ENCODE measurements around the gene ACOX3. TPM values are rescaled to one million over a fixed set of nuclear protein-coding genes. Genes with fewer than 3 reads are reported as not detected.

ACOX3 gene
- total and polyA plus RNA-seq, 9 of the 15 experiments (the other 6 are each of a cell fraction or from before 2014, with no cell fraction given): 0.68 to 7.3 (median 3.7) TPM

- TF ChIP-seq ZNF592 (IDR thresholded peaks at IDR 0.05) (no peak), ZNF134 (CRISPR knock-in tag; conservative IDR thresholded peaks at IDR 0.05) (no peak), ZNF583 (CRISPR knock-in tag; IDR thresholded peaks at IDR 0.05) (no peak), ZNF174 (CRISPR knock-in tag; IDR thresholded peaks at IDR 0.05) (no peak)
Observed at GRCh38 chr4:8317474-8317873, 123.0 kb downstream of the ACOX3 start (continued).

- H3K27ac ChIP-seq (ENCODE audit: extremely low read depth, low read depth, low read length): no peak overlapping the region
- peaks cover 2 to 34% of the 10 kb centered on the region in 2 experiments; a peak in 2 of 5 replicates for H3K27me3 ChIP-seq (ENCODE audit: control insufficient read depth in 2 of 2, insufficient read depth in 2 of 2, low read length in 2 of 2)
- no peak for DNase-seq (ENCODE audit: extremely low read depth in 1 of 4, low spot score in 3 of 4)
- ChIA-PET CTCF (ENCODE audit: low intra/inter-chr PET ratio) (no interaction called here), POLR2A (interaction anchor here (1.5 kb wide), 1 partner anchor 11 kb away, joined by 4 read pairs; no protein-coding TSS in a partner anchor)
- no peak overlapping the region for H2AFZ ChIP-seq (ENCODE audit: low read depth, low read length)
- intact Hi-C loops (cut with micrococcal nuclease) (no loop called here), in situ Hi-C loops (cut with MboI) (no loop called here)
- 16% methylated on average over 8 of the region's 15 CpGs for WGBS (ENCODE audit: insufficient coverage, low coverage, missing lambda C conversion rate)
- no peak for FAIRE-seq
- H3K4me2 ChIP-seq (ENCODE audit: insufficient read depth, low read length): no peak overlapping the region
- no peak overlapping the region for H3K4me3 ChIP-seq
- no peaks in the 10 kb centered on the region for H3K79me2 ChIP-seq (ENCODE audit: control insufficient read depth, insufficient read depth, low read length)
- ATAC-seq: no peak; the same call in 2 of the 3 replicates
- peaks cover 0 to 16% of the 10 kb centered on the region in 2 experiments; a peak in 2 of 5 replicates for H3K4me1 ChIP-seq (replicated peaks in 1 of 2; ENCODE audit: control insufficient read depth in 2 of 2, insufficient read depth in 2 of 2, low read length in 2 of 2)
- H3K9me1 ChIP-seq (ENCODE audit: control insufficient read depth, insufficient read depth, low read length): no peaks in the 10 kb centered on the region
- no TSS peak for BruUV-seq (replicated peaks)
- no peaks in the 10 kb centered on the region; the same call in 1 of the 2 replicates for H3K9me3 ChIP-seq (replicated peaks; ENCODE audit: control insufficient read depth, insufficient read depth, low read depth, low read length)
- no peaks in the 10 kb centered on the region for H4K20me1 ChIP-seq (replicated peaks; ENCODE audit: control insufficient read depth, insufficient read depth, low read length)
- no peak overlapping the region; a peak in 1 of 4 replicates for H3K9ac ChIP-seq (ENCODE audit: insufficient read depth in 1 of 2, low read depth in 2 of 2, low read length in 2 of 2)
- H3K36me3 ChIP-seq (ENCODE audit: control insufficient read depth, insufficient read depth, low read length): no peaks in the 10 kb centered on the region
- no peak for TF ChIP-seq ZNF592 (IDR thresholded peaks at IDR 0.05)
- no peak for TF ChIP-seq EP400 (IDR thresholded peaks at IDR 0.05)
- no peak for TF ChIP-seq POLR3G (IDR thresholded peaks at IDR 0.05; ENCODE audit: extremely low read depth, insufficient read length, insufficient replicate concordance)
- TF ChIP-seq NCOA2 (IDR thresholded peaks at IDR 0.05; ENCODE audit: partially characterized antibody in 2 of 2): no peak
- no peak for TF ChIP-seq ERF (CRISPR knock-in tag; IDR thresholded peaks at IDR 0.05)
- TF ChIP-seq ZBTB7A (IDR thresholded peaks at IDR 0.05; ENCODE audit: borderline replicate concordance, control insufficient read depth, low read depth, low read length): no peak
- TF ChIP-seq ZFX (CRISPR knock-in tag; IDR thresholded peaks at IDR 0.05): no peak
- TF ChIP-seq ZFP91 (CRISPR knock-in tag; IDR thresholded peaks at IDR 0.05): no peak
Observed at GRCh38 chr4:8316911-8317351, 123.6 kb downstream of the ACOX3 start.

Data from K562 (cell line).